ENCODE measurements around the gene SLC19A1. TPM values are rescaled to one million over a fixed set of nuclear protein-coding genes. Genes with fewer than 3 reads are reported as not detected.
A peak's percentile ranks its signal among the peaks of the same experiment; 100 is the strongest.

SLC19A1 gene
- total RNA-seq, 1 donor from 2014 or later, result 53.3 TPM

DNA sequence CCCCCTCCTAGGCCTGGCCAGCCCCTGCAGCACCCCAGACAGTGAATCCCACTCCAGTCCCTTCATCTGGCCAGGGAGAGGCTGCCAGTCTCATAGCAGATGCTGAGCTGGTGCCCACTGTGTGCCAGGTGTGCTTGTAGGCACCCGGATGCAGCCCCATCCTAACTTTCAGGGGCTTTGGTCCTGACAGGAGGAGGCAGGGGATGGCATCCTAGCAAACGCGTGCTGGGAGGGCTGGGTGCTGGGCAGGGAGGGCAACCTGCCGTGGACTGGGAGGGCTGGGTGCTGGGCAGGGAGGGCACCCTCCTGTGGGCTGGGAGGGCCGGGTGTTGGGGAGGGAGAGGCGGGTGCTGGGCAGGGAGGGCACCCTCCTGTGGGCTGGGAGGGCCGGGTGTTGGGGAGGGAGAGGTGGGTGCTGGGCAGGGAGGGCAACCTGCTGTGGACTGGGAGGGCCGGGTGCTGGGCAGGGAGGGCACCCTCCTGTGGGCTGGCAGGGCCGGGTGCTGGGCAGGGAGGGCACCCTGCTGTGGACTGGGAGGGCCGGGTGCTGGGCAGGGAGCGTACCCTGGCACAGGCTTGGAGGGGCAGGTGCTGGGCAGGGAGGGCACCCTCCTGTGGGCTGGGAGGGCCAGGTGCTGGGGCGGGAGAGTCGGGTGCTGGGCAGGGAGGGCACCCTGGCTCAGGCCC, 35.3 kb downstream of the SLC19A1 start:
- Mint-ChIP-seq H3K27me3 (ENCODE audit: unreplicated experiment) (peaks cover 18% of the 10 kb centered on the region), H3K9me3 (ENCODE audit: unreplicated experiment) (peaks cover 16% of the 10 kb centered on the region), H3K36me3 (ENCODE audit: unreplicated experiment) (no peaks in the 10 kb centered on the region), H3K27ac (ENCODE audit: unreplicated experiment) (no peak overlapping the region), H3K4me3 (ENCODE audit: unreplicated experiment) (no peak overlapping the region), H3K4me1 (ENCODE audit: low read depth, unreplicated experiment) (peaks cover 6% of the 10 kb centered on the region)
- TF ChIP-seq, protein P1, sequence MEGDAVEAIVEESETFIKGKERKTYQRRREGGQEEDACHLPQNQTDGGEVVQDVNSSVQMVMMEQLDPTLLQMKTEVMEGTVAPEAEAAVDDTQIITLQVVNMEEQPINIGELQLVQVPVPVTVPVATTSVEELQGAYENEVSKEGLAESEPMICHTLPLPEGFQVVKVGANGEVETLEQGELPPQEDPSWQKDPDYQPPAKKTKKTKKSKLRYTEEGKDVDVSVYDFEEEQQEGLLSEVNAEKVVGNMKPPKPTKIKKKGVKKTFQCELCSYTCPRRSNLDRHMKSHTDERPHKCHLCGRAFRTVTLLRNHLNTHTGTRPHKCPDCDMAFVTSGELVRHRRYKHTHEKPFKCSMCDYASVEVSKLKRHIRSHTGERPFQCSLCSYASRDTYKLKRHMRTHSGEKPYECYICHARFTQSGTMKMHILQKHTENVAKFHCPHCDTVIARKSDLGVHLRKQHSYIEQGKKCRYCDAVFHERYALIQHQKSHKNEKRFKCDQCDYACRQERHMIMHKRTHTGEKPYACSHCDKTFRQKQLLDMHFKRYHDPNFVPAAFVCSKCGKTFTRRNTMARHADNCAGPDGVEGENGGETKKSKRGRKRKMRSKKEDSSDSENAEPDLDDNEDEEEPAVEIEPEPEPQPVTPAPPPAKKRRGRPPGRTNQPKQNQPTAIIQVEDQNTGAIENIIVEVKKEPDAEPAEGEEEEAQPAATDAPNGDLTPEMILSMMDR (IDR thresholded peaks at IDR 0.05; ENCODE audit: partially characterized antibody, unreplicated experiment), result no peak
- peak; percentile 11 for DNase-seq

DNA sequence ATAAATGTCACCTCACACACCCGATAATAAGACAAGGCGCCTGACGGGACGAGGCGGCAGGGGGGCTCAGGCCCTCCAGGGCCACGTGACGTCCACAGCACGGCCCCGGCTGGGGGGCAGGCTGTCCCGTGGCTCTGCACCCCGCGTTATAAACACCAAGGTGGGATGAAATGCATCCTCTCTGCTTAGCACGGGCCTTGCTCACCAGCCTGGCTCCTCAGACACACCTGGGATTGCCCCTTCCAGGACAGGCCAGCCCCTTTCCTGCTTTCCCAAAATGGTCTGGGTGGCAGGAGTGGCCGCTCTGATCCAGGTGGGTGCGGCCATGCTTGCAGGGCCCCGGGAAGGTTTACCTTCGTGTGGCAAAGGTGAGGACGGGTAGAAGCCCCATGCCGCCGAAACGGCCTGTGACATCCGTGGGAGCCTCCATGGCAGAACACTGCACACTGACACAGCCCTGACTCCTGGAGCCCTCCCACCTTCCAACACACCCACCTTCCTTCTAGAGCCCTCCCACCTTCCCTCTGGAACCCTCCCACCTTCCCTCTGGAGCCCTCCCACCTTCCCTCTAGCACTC, 35.9 kb downstream of the SLC19A1 start:
- TF ChIP-seq, protein P1 (IDR thresholded peaks at IDR 0.05; ENCODE audit: partially characterized antibody, unreplicated experiment), result no peak
- H3K4me1 Mint-ChIP-seq (ENCODE audit: low read depth, unreplicated experiment), result peaks cover 5% of the 10 kb centered on the region
- no peaks in the 10 kb centered on the region for H3K36me3 Mint-ChIP-seq (ENCODE audit: unreplicated experiment)
- H3K4me3 Mint-ChIP-seq (ENCODE audit: unreplicated experiment), result no peak overlapping the region
- peaks cover 15% of the 10 kb centered on the region for H3K9me3 Mint-ChIP-seq (ENCODE audit: unreplicated experiment)
- peaks cover 18% of the 10 kb centered on the region for H3K27me3 Mint-ChIP-seq (ENCODE audit: unreplicated experiment)
- peak; percentile 15 for DNase-seq
- H3K27ac Mint-ChIP-seq (ENCODE audit: unreplicated experiment), result no peak overlapping the region

- peak; percentile 10 for DNase-seq
- Mint-ChIP-seq H3K4me1 (ENCODE audit: low read depth, unreplicated experiment) (peaks cover 5% of the 10 kb centered on the region), H3K27ac (ENCODE audit: unreplicated experiment) (no peak overlapping the region), H3K27me3 (ENCODE audit: unreplicated experiment) (peaks cover 21% of the 10 kb centered on the region), H3K36me3 (ENCODE audit: unreplicated experiment) (no peaks in the 10 kb centered on the region), H3K9me3 (ENCODE audit: unreplicated experiment) (peaks cover 12% of the 10 kb centered on the region), H3K4me3 (ENCODE audit: unreplicated experiment) (no peak overlapping the region)
- TF ChIP-seq, protein P1 (IDR thresholded peaks at IDR 0.05; ENCODE audit: partially characterized antibody, unreplicated experiment), result no peak
These were observed 36.7 kb downstream of the SLC19A1 start for GRCh38 chr21:45505416-45506021.

GRCh38 chr21:45504516-45505415, 37.5 kb downstream of the SLC19A1 start:
- H3K9me3 Mint-ChIP-seq (ENCODE audit: unreplicated experiment), result peaks cover 12% of the 10 kb centered on the region
- DNase-seq, result peak; percentile 16
- H3K27me3 Mint-ChIP-seq (ENCODE audit: unreplicated experiment), result peaks cover 21% of the 10 kb centered on the region
- no peak overlapping the region for H3K27ac Mint-ChIP-seq (ENCODE audit: unreplicated experiment)
- TF ChIP-seq, protein P1 (IDR thresholded peaks at IDR 0.05; ENCODE audit: partially characterized antibody, unreplicated experiment), result no peak
- H3K36me3 Mint-ChIP-seq (ENCODE audit: unreplicated experiment), result no peaks in the 10 kb centered on the region
- no peak overlapping the region for H3K4me3 Mint-ChIP-seq (ENCODE audit: unreplicated experiment)
- H3K4me1 Mint-ChIP-seq (ENCODE audit: low read depth, unreplicated experiment), result peaks cover 5% of the 10 kb centered on the region
